Motor neuron (in vitro differentiated cells): ENCODE measurements around the gene CYBA. TPM values are rescaled to one million over a fixed set of nuclear protein-coding genes. Genes with fewer than 3 reads are reported as not detected.

Experiments
- ATAC-seq, 8 experiments: fragments of 200-7000 bp; cut with Tn5 transposase; replicated peaks in 6 of 8; 2 replicates each; pipeline ENCODE4 v1.8.0; 2021; ENCODE audit warnings: mild to moderate bottlenecking in 8 of 8, moderate library complexity in 8 of 8
- H3K27ac ChIP-seq, 2 donors: fragments of 250-450 bp; sonication (Bioruptor Pico); 2 replicates each; pipeline ENCODE4 v1.9.0; 2021; ENCODE audit warnings: antibody characterized with exemption in 2 of 2, mild to moderate bottlenecking in 2 of 2, moderate library complexity in 1 of 2
- H3K4me1 ChIP-seq, 2 donors: fragments of 250-450 bp; sonication (Bioruptor Pico); replicated peaks in 1 of 2; 2 replicates each; pipeline ENCODE4 v1.6.1; 2021; ENCODE audit warnings: antibody characterized with exemption in 2 of 2, mild to moderate bottlenecking in 2 of 2, moderate library complexity in 1 of 2
- H3K4me3 ChIP-seq, 5 donors: fragments of 250-450 bp; sonication (Bioruptor Pico); 2 replicates each; pipeline ENCODE4 v1.9.0; 2021; ENCODE audit warnings: antibody characterized with exemption in 5 of 5, mild to moderate bottlenecking in 5 of 5, moderate library complexity in 4 of 5
- WGBS, 10 experiments: fragments of 450-650 bp; shearing (Covaris generic); methylation state at CpG; one replicate each; pipeline ENCODE4 v1.0.0; 2022; 5-methylcytosine and 5-hydroxymethylcytosine counted together
- in situ Hi-C, 9 experiments: fragments of 400-800 bp; cut with MboI; loops; one replicate each; pipeline ENCODE4 v1.15.0; 2021; ENCODE audit warnings: low sequenced_read_pairs in 9 of 9, low pct_unique_long_range_greater_than_20kb in 2 of 9; ENCODE audit not compliant: unreplicated experiment in 9 of 9
- total RNA-seq, 8 experiments: library from RNA; unstranded; fragments of 300-600 nt; gene quantifications; 2 replicates each; pipeline versions ENCODE4 v1.2.3 to v1.2.4, GENCODE V29; 2022

The CYBA gene
- total RNA-seq, 8 experiments from 2014 or later, result 3.0 to 203 (median 10.3) TPM

DNA sequence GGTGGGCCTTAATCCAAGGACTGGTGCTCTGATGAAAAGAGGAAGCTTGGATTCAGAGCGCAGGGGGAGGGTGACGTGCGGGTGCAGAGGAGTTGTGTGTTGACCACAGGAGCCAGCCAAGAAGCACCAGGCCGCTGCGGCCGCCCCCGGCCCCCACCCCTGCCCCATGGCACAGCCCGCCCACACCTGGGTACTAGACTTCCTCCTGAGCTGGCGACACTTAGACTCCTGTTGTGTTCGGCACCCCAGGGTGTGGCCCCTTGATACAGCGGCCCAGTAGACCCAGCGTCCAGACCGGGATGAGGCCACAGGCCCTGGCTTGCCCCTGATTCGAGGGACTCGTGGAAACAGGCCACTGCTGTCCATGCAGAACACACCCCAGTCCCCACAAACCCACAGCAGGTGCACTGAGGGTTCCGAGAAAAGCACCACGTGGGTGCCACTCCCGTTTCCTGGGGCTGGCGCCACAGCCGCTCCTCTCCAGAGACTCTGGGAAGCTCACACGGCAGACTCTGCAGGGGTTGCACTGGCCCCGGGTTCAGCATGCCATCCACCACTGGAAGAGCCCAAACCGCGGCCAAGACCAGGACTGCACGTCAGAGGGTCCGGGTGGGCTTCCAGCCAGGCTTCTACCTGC is 41.2 kb upstream of the CYBA start:
- Histone ChIP-seq H3K4me3 (no peak overlapping the region), H3K4me1 (peaks cover 0 to 1% of the 10 kb centered on the region in 2 donors), H3K27ac (no peak overlapping the region)
- in situ Hi-C loops, result no loop called here
- WGBS, 10 experiments, result 60 to 90% (median 79%) methylated on average over 2 to 4 of the region's 26 CpGs; no CpG with 5 or more reads in 6 of the 10 experiments
- no peak for ATAC-seq

DNA sequence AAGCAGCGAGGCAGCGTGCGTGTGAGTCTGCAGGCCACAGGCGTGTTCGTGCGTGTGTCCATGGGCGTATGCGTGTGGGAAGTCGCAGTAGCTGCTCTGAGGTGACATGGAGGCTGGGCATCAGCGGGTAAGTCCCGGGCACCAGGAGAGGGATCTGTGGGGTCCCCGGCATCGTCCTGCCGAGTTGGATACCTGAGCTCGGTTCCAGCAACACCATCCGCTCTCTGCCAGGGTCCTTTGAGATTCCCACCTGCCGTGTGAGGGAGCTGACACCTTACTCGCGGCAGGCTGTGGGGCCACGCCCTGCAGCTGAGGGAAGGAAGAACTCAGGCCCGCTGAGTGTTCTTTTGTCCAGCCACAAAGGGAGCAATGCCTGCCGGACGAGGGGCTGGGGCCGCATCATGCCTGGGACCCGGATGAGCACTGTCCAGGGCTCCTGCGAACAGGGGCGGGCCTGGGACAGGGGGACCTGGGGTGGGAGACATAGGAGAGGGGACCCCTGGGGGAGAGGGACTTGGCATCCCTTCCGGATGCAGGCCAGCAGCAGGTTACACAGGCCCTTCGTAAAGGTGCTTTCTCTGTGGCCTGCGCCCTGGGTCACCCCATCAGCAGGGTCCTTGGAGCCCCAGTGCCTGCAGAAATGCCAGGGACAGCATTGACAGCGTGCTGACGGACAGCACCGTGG is 40.4 kb upstream of the CYBA start:
- 60 to 69% methylated on average over 1 to 14 of the region's 33 CpGs; no CpG with 5 or more reads in 8 of the 10 experiments for WGBS, 10 experiments
- no peak overlapping the region for H3K4me3 ChIP-seq
- in situ Hi-C loops, result no loop called here
- ATAC-seq, result no peak
- peaks cover 3 to 5% of the 10 kb centered on the region in 2 donors for H3K4me1 ChIP-seq
- H3K27ac ChIP-seq, result no peak overlapping the region

DNA sequence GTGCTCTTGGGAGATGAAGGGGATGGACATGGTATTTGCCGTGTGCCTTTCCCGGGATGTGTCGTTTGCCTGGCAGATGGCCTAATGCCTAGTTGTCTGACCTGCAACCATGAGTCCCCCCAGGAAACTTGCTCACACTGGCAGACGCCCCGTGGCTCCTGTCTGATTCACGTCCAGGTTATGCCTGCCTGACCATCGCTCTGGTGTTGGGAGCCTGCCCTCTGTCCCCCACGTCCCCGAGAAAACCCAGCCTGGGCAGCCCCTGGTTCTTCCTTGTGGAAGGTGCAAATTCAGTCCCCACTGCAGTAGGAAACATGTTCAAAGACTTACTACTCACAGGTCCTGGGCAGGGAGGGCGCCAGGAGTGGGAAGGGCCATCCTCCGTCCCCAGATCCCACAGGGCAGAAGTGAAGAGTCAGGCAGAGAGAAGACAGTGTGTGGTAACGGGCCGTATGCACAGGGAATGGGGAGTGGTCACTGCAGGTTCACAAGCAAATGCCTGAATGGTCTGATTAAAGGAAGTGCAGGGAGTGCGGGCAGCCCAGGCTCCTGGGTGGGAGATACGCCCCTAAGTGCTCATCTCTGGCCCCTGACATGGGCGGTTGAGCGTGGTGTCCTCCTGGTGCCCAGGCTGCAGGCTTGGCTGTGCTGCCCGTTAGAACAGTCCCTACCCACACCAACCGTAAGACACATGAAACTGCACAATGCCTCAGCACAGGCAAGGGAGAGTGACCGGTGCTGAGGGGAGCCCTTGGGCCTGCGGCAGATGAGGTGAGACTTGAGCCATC is 39.7 kb upstream of the CYBA start:
- Histone ChIP-seq H3K4me3 (no peak overlapping the region), H3K27ac (no peak overlapping the region), H3K4me1 (peaks cover 3 to 5% of the 10 kb centered on the region in 2 donors)
- WGBS, 10 experiments, result 37 to 94% (median 60%) methylated on average over 3 to 8 of the region's 21 CpGs; no CpG with 5 or more reads in 2 of the 10 experiments
- in situ Hi-C loops, result no loop called here
- no peak for ATAC-seq

DNA sequence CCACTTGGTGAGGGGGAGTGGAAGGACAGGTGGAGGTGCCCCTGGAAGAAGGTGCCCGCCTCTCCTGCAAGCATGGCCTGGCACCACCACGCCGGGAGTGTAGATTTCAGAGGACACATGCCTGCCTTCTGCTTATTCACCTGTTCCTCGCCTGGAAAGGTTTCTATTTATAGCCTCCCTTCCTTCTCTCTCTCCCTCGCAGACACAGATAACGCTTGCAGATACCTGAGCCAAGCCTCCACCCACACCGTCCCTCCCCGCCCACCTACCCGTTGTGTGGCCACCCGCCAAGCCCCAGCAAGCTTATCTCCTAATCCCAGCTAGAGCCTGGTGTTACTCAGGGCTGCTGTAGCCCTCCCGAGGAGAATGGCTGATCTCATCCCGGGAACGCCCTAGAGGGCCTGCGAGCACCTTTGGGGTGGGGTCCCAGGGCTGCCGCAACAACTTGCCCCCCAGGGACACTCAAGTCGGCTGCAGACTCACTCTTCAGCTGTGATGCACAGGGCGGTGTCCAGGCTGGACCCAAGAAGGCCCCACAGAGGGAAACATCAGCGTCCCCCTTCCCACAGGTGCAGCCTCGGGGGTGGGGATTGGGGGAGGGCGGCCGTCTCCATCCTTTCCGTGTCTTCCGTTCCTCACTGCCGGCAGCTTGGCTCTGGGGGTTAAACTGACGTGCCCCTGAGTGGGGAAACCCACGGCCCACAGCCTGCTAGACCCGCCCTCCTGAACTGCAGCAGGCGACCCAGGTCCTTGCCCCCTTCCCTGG is 37.3 kb upstream of the CYBA start:
- in situ Hi-C loops, result no loop called here
- peaks cover 3 to 5% of the 10 kb centered on the region in 2 donors for H3K4me1 ChIP-seq
- no peak for ATAC-seq
- no peak overlapping the region for H3K27ac ChIP-seq
- no peak overlapping the region for H3K4me3 ChIP-seq
- WGBS, 10 experiments, result 0 to 82% (median 30%) methylated on average over 1 to 4 of the region's 28 CpGs; no CpG with 5 or more reads in 6 of the 10 experiments

DNA sequence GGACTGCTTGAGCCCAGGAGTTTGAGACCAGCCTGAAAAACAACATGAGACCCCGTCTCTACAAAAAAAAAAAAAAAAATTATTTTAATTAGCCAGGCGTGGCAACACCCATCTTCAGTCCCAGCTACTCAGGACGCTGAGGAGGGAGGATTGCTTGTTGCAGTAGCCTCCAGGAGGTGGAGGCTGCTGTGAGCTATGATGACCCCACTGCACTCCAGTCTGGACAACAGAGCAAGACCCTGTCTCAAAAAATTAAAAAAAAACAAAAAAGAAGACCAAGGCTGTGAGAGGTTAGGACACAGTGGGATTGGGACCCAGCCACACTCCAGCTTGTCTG is 36.8 kb upstream of the CYBA start:
- Histone ChIP-seq H3K27ac (no peak overlapping the region), H3K4me3 (no peak overlapping the region), H3K4me1 (peaks cover 3 to 5% of the 10 kb centered on the region in 2 donors)
- in situ Hi-C loops, result no loop called here
- 10 to 67% (median 54%) methylated on average over 1 to 2 of the region's 3 CpGs; no CpG with 5 or more reads in 5 of the 10 experiments for WGBS, 10 experiments
- no peak for ATAC-seq

DNA sequence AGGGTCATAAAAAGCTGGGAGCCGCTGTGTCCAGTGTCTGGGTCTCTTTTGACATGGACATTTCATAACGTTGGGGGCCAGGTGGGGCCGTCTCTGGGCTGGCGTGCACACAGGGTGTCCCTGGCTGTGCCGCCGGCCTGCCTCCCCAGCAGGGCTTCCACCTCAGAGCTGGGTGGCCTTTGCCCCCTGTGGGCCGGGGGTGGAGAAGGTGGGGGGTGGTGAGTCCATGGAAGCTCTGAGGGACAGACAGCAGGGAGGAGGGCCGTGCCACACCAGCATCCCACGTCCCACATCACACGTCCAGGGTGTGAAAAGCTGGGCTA is 36.4 kb upstream of the CYBA start:
- WGBS, 10 experiments, result 0 to 100% (median 40%) methylated on average over 1 to 2 of the region's 10 CpGs; no CpG with 5 or more reads in 5 of the 10 experiments
- ATAC-seq, result no peak
- in situ Hi-C loops, result no loop called here
- Histone ChIP-seq H3K4me3 (no peak overlapping the region), H3K4me1 (peaks cover 3 to 5% of the 10 kb centered on the region in 2 donors), H3K27ac (no peak overlapping the region)

DNA sequence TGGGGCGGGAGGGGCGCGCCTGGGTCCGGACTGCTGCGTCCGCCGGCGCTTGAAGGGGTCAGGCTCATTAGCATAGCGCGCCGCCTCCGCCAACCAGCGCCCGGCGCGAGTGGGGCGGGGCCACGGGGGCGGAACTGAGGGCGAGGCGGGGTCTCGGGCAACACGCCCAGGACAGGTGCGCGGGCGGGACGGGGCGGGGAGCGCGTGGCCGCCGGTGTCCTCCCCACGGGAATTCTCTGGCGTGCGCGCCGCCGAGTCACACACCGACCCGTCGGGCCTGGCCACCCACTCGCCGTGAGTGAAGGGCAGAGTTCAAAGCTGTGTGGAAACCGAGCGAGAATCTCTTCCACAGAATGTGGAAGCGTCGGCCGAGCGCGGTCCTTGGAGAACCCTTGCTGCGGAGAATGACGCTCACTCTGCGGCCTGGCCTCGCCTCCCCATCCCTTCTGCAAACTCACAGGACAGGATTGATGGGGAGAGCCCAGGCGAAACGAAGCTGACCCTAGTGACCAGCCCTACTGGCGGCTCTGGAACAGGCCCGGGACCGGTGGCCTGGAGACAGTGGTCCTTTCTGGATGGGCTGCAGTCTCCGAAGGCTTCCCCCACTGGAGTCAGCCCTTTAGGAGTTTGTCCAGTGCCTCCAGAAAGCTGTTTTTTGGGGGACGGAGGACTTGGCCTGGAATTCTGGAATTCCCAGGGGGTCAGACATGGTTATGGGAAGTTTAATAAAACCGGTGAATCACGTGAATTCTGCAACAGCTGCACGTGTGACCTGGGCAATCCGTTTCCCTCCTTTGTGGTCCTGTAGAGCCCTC is 35.8 kb upstream of the CYBA start, which contains the start of gene SNAI3:
Gene SNAI3, minus strand, starts transcription at position 69 of the 815 bp plus-strand sequence. CDS start 101 bp downstream, outside the sequence.
- peak within 1 kb of the TSS; percentile 26 to 33 (median 27) for H3K4me3 ChIP-seq
- WGBS, 10 experiments, result 0 to 36% (median 20%) methylated on average over 1 to 14 of the region's 65 CpGs; no CpG with 5 or more reads in 5 of the 10 experiments
- H3K27ac ChIP-seq, result no peak within 1 kb of the TSS
- in situ Hi-C loops, result no loop called here
- peaks cover 3 to 5% of the 10 kb centered on the region in 2 donors for H3K4me1 ChIP-seq
- ATAC-seq, result peak; percentile 81 to 90 (median 86)

DNA sequence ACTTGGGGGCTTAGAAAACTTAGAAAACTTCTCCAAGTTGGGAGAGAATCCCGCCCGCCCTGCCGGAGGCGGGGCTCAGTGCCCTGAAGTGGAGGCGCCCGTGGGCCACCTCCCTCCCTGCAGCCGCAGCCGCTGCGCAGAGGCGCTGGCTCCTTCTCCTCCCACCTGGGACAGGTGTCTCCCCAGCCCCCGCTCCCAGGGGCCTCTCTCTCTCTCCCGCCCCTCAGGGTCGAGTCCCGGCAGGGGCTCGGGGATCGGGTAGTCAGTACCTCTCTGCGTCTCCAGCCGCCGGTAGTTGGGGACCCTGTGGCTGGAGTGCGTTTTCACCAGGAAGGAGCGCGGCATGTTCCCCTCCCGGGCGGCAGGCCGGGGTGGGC is 35.2 kb upstream of the CYBA start:
- no peak overlapping the region for H3K27ac ChIP-seq
- in situ Hi-C loops, result no loop called here
- 20% methylated on average over 1 of the region's 25 CpGs; no CpG with 5 or more reads in 9 of the 10 experiments for WGBS, 10 experiments

DNA sequence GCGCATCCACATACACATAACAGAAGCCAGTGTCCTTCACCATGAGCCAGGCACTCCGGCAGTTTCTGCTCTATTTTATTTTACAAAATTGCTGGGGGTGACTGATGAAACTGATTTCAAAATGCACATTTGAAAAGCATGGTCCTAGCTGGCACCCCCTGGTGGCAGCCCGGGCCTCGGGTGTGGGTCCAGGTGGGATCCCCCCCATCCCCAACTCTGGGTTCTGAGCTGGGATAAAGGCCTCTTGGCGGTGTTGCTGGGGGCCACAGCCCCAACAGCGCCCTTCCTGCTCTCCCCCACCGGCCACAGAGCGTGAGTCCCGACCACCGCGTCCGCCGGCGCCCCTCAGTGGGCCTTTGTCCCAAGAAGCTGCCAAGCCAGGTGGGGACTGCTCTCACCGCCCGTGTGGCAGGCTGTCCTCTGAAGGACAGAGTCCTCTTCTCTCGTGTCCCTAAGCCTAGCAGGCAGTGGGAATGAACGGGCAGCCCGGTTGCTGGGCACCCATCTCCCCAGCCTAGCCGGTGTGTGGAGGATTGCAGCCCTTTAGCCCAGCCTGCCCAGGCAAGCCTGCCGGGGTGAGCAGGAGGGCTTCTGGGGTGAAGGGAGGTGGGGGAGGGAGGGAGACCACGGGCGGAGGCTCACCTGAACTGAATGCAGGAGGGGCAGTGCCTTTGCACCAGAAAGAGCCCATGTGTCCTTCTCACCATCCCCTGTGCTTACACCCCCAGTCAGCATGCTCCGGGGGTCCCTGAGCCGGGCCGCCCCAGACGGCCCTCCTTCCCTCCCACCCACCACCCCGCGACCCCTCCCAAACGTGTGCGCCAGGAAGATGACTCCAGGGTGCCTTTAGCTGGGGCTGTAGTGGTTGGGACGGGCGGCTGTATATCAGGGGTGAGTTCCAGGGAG is 34.6 kb upstream of the CYBA start:
- Histone ChIP-seq H3K4me3 (peak overlapping the region in 1 of 5 donors; percentile 33), H3K4me1 (peaks cover 3 to 5% of the 10 kb centered on the region in 2 donors), H3K27ac (no peak overlapping the region)
- in situ Hi-C loops, result no loop called here
- whole genome bisulfite sequencing, 10 experiments, result 15 to 53% (median 20%) methylated on average over 1 to 8 of the region's 33 CpGs; no CpG with 5 or more reads in 6 of the 10 experiments
- ATAC-seq, result peak; percentile 5 to 60 (median 40)

More for the DNA sequence above, 35.2 kb upstream of the CYBA start:
- ATAC-seq, result peak in 5 of 8 experiments; percentile 11 to 39 (median 28)
- Histone ChIP-seq H3K4me3 (peak overlapping the region; percentile 26 to 33 (median 27)), H3K4me1 (peaks cover 3 to 5% of the 10 kb centered on the region in 2 donors)

DNA sequence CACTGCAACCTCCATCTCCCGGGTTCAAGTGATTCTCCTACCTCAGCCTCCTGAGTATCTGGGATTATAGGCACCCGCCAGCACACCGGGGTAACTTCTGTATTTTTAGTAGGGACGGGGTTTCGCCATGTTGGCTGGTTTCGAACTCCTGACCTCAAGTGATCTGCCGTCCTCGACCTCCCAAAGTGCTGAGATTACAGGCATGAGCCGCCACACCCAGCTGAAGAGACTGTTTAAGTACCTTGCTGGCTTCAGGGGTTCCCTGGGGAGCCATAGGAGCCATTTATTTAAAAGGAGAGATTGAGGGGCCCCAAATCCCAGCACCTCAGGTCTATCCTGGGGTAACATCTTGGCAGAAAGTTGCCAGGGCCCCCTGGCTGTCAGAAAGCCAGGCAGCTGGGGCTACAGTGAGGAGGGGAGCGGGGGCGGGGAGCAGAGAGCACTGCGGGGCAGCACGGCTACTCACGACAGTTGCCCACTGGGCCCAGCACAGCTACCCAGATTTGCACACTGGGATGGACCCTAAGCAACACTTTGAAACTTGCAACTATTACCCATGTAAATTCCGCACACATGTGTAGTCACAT is 33.8 kb upstream of the CYBA start:
- no peak overlapping the region for H3K27ac ChIP-seq
- WGBS, 10 experiments, result 0 to 100% (median 83%) methylated on average over 1 to 9 of the region's 15 CpGs; no CpG with 5 or more reads in 5 of the 10 experiments

More for the DNA sequence above, 33.8 kb upstream of the CYBA start:
- ATAC-seq, result no peak
- Histone ChIP-seq H3K4me1 (peaks cover 3 to 5% of the 10 kb centered on the region in 2 donors), H3K4me3 (no peak overlapping the region)
- in situ Hi-C loops, result no loop called here
